Motor neuron (in vitro differentiated cells): Measurements from ENCODE around the gene DGKZ. TPM values are rescaled to one million over a fixed set of nuclear protein-coding genes. Genes with fewer than 3 reads are reported as not detected.

Experiments used
- ATAC-seq, 8 experiments: fragments of 200-7000 bp; cut with Tn5 transposase; replicated peaks in 6 of 8; 2 replicates each; pipeline ENCODE4 v1.8.0; 2021; ENCODE audit warnings: mild to moderate bottlenecking in 8 of 8, moderate library complexity in 8 of 8
- H3K27ac ChIP-seq, 2 donors: fragments of 250-450 bp; sonication (Bioruptor Pico); 2 replicates each; pipeline ENCODE4 v1.9.0; 2021; ENCODE audit warnings: antibody characterized with exemption in 2 of 2, mild to moderate bottlenecking in 2 of 2, moderate library complexity in 1 of 2
- H3K4me1 ChIP-seq, 2 donors: fragments of 250-450 bp; sonication (Bioruptor Pico); replicated peaks in 1 of 2; 2 replicates each; pipeline ENCODE4 v1.6.1; 2021; ENCODE audit warnings: antibody characterized with exemption in 2 of 2, mild to moderate bottlenecking in 2 of 2, moderate library complexity in 1 of 2
- H3K4me3 ChIP-seq, 5 donors: fragments of 250-450 bp; sonication (Bioruptor Pico); 2 replicates each; pipeline ENCODE4 v1.9.0; 2021; ENCODE audit warnings: antibody characterized with exemption in 5 of 5, mild to moderate bottlenecking in 5 of 5, moderate library complexity in 4 of 5
- WGBS, 10 experiments: fragments of 450-650 bp; shearing (Covaris generic); methylation state at CpG; one replicate each; pipeline ENCODE4 v1.0.0; 2022; 5-methylcytosine and 5-hydroxymethylcytosine counted together
- in situ Hi-C, 9 experiments: fragments of 400-800 bp; cut with MboI; loops; one replicate each; pipeline ENCODE4 v1.15.0; 2021; ENCODE audit warnings: low sequenced_read_pairs in 9 of 9, low pct_unique_long_range_greater_than_20kb in 2 of 9; ENCODE audit not compliant: unreplicated experiment in 9 of 9
- total RNA-seq, 8 experiments: library from RNA; unstranded; fragments of 300-600 nt; gene quantifications; 2 replicates each; pipeline versions ENCODE4 v1.2.3 to v1.2.4, GENCODE V29; 2022

Gene DGKZ
- total RNA-seq, 8 experiments from 2014 or later: 16.8 to 54.0 (median 25.9) TPM

DNA sequence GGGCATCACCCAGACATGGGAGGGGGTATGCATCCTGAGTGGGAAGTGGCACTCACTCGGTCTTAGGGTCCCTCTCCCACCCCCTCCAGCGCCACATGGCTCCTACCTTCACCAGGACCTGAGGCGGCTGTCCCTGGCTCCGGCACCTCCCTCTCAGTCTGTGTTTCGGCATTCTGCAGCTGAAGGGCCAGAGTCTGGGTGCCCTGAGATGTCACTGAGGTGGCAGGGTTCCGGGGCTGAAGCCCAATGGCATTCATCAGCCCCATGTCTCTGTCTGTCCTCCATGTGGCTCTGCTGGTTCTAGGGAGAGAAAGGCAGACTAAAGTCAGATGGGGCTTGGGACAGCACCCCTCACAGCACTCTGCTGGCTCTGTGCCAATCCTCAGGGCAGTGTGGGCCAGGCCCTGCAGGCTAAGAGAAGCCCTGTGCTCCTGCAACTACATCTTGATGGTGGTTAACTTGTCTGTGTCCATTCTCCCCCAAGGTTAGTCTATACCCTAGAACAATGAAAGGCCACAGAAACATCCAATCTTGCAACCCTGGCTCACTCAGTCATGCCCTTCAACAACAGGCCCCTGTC, 61.2 kb downstream of the DGKZ start:
- in situ Hi-C loops: no loop called here

DNA sequence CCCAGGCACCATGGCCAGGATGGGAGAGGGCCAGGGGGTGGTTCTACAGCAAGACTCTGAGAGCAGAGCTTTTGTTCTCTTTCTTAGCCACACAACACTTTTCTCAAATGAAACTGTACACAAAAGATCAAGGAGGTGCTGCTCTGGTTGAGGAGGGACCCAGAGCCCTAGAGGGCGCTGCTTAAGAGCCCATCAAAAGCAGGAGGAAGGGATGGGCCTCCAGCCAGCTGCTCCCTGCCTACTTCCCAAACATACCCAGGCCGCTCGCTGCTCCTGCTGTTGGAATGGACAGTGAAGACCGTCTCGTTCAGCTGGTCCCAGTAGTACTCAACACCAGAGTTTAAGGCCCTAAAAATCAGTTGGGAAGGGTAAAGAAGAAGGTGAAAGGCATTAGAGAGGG, 62.8 kb downstream of the DGKZ start:
- no peak overlapping the region for H3K4me3 ChIP-seq
- H3K4me1 ChIP-seq: no peaks in the 10 kb centered on the region
- in situ Hi-C loops: no loop called here
- no peak overlapping the region for H3K27ac ChIP-seq
- ATAC-seq: peak in 4 of 8 experiments; percentile 41 to 72 (median 62)
- WGBS, 10 experiments: 20 to 73% (median 63%) methylated on average over 1 to 5 of the region's 5 CpGs; no CpG with 5 or more reads in 4 of the 10 experiments

More for the DNA sequence above, 61.2 kb downstream of the DGKZ start:
- Histone ChIP-seq H3K27ac (no peak overlapping the region), H3K4me1 (no peaks in the 10 kb centered on the region), H3K4me3 (no peak overlapping the region)
- WGBS, 10 experiments: 80 to 100% (median 97%) methylated on average over 1 to 3 of the region's 6 CpGs; no CpG with 5 or more reads in 6 of the 10 experiments
- no peak for ATAC-seq

DNA sequence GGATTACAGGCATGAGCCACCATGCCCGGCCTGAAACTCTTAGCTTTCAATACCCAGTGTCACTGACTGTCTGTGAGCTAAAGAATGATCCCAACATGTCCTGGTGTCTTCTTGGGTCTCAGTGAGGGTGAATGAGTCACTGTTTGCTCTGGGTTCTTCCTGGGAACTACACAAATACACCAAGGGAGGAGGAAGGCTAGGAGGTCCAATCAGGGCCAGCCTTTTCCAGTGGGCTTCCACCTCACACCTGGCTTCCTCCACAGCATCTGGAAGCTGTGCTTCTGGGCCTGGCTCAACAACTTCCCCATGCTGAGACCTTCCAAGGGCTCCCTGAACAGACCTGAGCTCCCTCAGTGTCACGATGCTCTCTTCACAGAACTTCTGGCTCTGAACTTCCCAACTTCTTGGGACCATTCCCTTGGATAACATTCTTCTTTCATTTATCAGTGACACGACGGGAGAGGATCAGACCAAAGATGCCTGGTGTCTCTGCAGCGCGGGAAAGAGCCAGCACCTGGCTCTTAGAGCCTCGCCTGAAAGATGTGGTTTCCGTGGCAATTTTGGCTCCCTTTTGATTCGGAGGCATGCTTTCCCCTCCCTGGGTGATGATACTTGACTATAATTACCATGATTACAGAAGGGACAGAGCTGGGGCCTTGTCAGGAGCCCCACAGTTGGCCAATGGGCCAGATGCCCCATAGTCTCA, 66.7 kb downstream of the DGKZ start:
- whole genome bisulfite sequencing, 10 experiments: 70 to 100% (median 96%) methylated on average over 1 to 6 of the region's 9 CpGs; no CpG with 5 or more reads in 3 of the 10 experiments
- no peak for ATAC-seq
- in situ Hi-C loops: no loop called here
- no peak overlapping the region for H3K27ac ChIP-seq
- no peaks in the 10 kb centered on the region for H3K4me1 ChIP-seq
- no peak overlapping the region for H3K4me3 ChIP-seq

DNA sequence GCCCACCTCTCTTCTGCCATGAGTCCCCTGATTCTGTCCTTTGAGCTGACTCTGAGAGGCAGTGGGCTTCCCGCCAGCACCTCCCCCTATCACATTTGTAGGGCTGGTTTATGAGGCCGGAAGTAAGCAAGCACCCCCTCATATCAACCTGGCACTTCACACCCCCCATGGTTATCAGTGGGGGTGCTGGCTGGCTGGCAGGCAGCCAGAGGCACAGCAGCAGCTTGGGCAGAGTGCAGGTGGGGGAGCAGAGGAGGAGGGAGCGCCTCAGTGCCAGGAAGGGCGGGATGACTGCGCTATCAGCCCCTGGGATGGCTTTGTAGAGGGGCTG, 67.2 kb downstream of the DGKZ start:
- ATAC-seq: no peak
- H3K4me1 ChIP-seq: no peaks in the 10 kb centered on the region
- no peak overlapping the region for H3K4me3 ChIP-seq
- in situ Hi-C loops: no loop called here
- H3K27ac ChIP-seq: no peak overlapping the region
- WGBS, 10 experiments: 92% methylated on average over 2 of the region's 5 CpGs; no CpG with 5 or more reads in 9 of the 10 experiments

DNA sequence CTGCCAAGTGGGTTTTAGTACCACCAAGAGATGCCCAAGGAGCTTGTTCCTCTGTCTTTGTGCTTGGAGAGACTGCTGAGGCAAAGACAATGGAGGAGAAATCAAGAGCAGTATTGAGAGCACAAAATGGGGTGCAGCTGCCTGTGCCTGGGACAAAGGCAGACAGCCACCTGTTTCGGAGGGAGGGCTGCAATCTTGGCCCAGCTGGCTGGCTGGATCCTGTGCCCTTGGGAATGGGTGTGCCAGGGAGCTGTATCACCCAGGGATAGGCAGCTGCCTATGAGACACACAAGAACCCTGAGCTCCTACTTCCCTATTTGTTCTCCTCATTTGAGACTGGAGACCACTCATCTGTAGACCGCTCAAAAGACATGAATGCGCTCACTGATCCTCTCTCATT, 67.6 kb downstream of the DGKZ start:
- in situ Hi-C loops: no loop called here
- no peak overlapping the region for H3K4me3 ChIP-seq
- 43 to 86% (median 55%) methylated on average over 1 to 3 of the region's 3 CpGs; no CpG with 5 or more reads in 6 of the 10 experiments for WGBS, 10 experiments
- ATAC-seq: no peak
- H3K4me1 ChIP-seq: no peaks in the 10 kb centered on the region
- no peak overlapping the region for H3K27ac ChIP-seq

DNA sequence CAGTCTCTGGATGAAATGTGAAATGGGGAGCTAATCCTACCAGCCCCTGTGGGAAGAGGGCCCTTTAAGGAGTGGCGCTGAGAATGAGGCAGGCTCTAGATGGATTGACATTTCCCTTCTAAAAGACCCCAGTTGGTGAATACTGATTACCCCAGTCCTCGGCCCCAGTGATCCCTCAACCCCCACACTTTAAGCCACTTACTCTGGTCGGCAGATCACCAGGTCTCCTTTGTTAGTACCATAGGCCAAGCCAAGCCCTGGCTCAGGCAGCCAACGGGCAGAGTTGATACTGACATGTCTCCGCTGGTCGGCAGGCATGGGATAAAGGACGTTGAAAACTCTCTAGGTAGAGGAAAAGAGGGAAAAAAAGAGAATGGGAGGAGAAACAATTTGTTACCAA, 70.4 kb downstream of the DGKZ start:
- peaks cover 0 to 2% of the 10 kb centered on the region in 2 donors for H3K4me1 ChIP-seq
- WGBS, 10 experiments: 48 to 100% (median 80%) methylated on average over 1 to 7 of the region's 7 CpGs
- no peak for ATAC-seq
- in situ Hi-C loops: no loop called here
- no peak overlapping the region for H3K27ac ChIP-seq
- H3K4me3 ChIP-seq: no peak overlapping the region

DNA sequence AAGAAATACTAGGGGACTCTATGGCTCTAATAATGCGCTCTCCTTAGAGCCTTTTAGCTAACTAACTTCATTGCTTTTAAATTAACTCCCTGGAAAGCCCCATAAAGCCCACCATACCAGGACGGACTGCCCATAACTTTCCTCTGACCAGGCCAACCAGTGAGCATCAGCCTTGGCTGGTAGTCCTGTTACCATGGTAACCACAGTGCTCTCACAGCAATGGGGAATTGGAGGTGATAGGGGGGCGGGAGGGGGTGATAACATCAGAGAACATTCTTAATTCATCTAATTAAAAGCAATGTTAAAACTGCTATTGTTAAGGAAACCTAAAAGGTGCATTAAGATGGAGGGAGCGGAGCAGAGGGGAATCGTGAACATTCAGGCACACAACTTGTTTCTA, 71.5 kb downstream of the DGKZ start:
- Histone ChIP-seq H3K27ac (no peak overlapping the region), H3K4me3 (no peak overlapping the region), H3K4me1 (peaks cover 0 to 4% of the 10 kb centered on the region in 2 donors)
- in situ Hi-C loops: no loop called here
- no peak for ATAC-seq
- WGBS, 10 experiments: 20 to 100% (median 82%) methylated on average over 1 to 5 of the region's 5 CpGs; no CpG with 5 or more reads in 2 of the 10 experiments

DNA sequence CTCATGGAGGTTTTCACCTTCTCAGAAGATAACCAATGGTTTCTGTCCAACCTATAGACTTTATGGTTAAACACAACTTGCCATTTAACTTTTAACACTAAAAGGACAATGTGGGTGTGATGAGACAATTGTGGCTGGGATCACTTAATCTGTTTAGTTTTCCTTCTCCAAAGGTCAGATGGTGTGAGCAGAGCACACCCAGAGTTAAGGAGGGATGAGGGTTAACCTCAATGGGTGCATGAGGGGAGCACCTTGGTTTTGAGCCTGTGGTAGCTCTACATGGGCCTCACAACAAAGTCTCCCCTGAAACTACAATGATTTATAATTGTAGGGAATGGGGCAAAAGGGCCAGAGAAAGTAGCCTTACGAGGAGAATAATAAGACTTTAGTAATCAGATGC, 73.2 kb downstream of the DGKZ start:
- peaks cover 0 to 4% of the 10 kb centered on the region in 2 donors for H3K4me1 ChIP-seq
- H3K27ac ChIP-seq: no peak overlapping the region
- 71 to 100% (median 86%) methylated on average over 1 of the region's 1 CpG; no CpG with 5 or more reads in 5 of the 10 experiments for WGBS, 10 experiments
- no peak for ATAC-seq
- in situ Hi-C loops: no loop called here
- H3K4me3 ChIP-seq: no peak overlapping the region

DNA sequence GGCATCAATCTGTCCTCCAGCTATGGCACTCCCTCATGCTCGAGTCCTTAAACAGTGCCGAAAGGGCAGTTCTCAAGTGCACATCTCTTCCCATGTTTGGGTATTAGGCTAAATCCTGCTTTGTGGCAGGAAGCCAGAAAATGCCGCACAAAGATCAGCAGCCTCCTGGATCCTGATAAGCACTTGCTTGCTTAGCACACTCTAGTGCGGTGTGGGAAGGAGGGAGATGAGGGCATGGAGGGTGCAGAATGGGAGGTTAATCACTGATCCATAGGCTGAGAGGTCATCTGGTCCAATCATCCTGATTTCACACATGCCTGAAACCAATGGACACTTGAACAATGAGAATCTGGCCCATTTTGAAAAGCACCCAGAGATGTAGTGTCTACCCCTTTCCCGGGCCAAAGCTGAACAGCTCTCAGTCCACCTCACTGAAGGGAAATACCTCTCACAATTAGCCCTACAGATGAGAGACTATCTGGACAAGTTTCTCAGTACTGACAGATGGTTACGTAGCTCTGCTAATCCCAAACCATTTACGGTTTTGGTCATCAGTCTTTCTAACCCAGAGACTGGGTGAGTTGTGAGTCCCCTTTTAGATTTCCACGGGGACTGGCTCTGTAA, 74.1 kb downstream of the DGKZ start:
- Histone ChIP-seq H3K4me1 (peaks cover 0 to 4% of the 10 kb centered on the region in 2 donors), H3K4me3 (no peak overlapping the region), H3K27ac (no peak overlapping the region)
- ATAC-seq: no peak
- in situ Hi-C loops: no loop called here
- WGBS, 10 experiments: 83 to 100% (median 97%) methylated on average over 1 to 6 of the region's 8 CpGs; no CpG with 5 or more reads in 2 of the 10 experiments

DNA sequence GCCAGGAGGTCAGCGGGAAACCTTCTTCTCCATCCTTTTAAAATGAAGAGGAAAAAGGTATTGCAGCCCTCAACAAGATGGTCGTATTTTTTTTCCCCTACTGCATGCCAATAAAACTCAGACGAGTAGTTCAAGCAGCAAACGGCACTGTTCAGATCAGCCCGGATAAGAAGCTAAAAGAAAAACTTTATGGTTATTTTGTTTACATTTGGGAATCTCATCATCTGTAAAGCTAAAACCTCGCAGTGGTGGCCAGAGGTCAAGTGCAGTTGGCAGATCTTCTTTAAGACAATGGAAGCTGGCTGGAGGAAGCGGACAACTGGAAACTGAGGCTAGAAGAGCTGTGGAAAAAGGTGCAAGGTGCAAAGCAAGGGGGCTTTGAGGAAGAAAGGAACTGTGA, 75.3 kb downstream of the DGKZ start:
- no peak for ATAC-seq
- Histone ChIP-seq H3K4me3 (no peak overlapping the region), H3K27ac (no peak overlapping the region), H3K4me1 (peaks cover 0 to 4% of the 10 kb centered on the region in 2 donors)
- in situ Hi-C loops: no loop called here
- WGBS, 10 experiments: 60 to 100% (median 91%) methylated on average over 3 to 7 of the region's 7 CpGs

DNA sequence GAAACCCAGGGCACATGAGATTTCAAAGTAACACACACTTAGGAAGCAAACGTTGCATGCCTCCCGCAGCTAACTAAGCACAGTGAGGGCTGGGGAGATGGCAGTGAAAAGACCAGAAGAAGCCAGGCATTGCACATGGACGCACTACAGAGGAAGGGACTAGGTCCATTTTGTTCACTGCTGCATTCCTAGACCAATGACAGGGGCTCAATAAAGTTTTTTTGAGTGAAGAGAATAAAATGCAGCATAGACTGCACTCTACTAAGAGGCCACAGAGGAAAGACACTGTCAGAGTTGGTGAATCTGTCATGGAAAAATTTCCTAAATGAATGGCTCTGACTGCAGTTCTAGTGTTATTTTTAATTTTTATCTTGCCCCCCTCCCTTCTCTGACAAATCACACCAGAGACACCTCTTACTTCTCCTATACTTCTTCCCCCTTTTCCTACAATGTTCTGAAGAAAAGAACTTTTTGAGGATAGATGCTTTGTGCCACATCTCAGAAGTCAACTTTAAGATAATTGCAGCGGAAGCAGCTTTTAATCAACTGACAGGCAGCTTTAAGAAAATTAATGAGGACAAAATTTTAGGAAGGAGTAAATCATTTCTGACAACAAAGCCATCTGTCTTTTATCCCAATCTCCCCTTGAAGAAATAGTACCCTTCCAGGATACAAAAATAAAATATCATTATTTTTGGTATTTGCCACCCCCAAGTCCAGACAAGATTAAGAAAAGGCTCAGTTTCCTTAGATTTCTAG, 79.1 kb downstream of the DGKZ start:
- no peak overlapping the region for H3K27ac ChIP-seq
- ATAC-seq: no peak
- H3K4me1 ChIP-seq: peaks cover 0 to 4% of the 10 kb centered on the region in 2 donors
- in situ Hi-C loops: no loop called here
- WGBS, 10 experiments: 80 to 100% (median 94%) methylated on average over 1 to 3 of the region's 4 CpGs
- H3K4me3 ChIP-seq: no peak overlapping the region

DNA sequence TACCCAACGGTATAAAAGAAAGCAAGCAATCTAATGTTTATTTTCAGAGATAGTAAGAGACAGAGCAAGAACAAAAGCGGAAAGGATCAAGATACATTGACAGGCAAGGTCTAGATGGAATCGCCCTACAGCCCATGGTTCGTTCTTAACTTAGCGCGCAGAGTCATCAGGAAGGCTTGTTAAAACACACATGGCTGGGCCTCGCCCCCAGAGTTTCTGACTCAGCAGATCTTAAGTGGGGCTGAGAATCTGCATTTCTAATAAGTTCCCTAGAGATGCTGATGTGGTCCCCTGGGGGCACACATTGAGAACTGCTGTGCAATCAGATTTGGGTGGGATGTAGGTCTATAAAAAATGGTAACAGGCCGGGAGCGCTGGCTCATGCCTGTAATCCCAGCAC, 80.1 kb downstream of the DGKZ start:
- Histone ChIP-seq H3K27ac (no peak overlapping the region), H3K4me1 (peaks cover 0 to 4% of the 10 kb centered on the region in 2 donors), H3K4me3 (no peak overlapping the region)
- in situ Hi-C loops: no loop called here
- WGBS, 10 experiments: 40 to 100% (median 76%) methylated on average over 1 to 9 of the region's 9 CpGs; no CpG with 5 or more reads in 1 of the 10 experiments
- ATAC-seq: peak in 3 of 8 experiments; percentile 77 to 87 (median 80)

DNA sequence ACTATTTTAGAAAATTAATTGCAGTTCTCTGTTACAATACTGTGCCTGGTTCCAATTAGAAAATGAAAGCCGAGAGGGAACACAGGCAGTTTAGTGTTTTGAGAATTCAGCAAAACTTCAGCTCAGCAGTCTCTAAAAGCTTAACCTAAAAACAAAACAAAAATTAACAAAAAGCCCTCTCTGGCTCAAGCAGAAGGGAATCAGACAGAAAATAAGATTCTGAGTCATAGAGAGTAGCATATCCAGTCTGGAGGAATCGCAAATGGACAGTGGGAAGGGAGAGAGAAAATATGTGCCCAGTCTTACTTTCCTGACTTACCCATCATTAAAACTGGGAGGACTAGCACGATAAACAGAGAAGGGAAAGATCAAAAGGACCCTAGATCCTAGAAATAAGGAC, 82.5 kb downstream of the DGKZ start:
- ATAC-seq: peak in 2 of 8 experiments; percentile 57 to 61
- Histone ChIP-seq H3K27ac (no peak overlapping the region), H3K4me3 (no peak overlapping the region), H3K4me1 (no peaks in the 10 kb centered on the region)
- in situ Hi-C loops: no loop called here
- 28 to 90% (median 79%) methylated on average over 1 to 3 of the region's 3 CpGs for WGBS, 10 experiments
